ENCODE data around the gene ANKS1B. TPM values are rescaled to one million over a fixed set of nuclear protein-coding genes. Genes with fewer than 3 reads are reported as not detected.

The ANKS1B gene
- total RNA-seq, 1 experiment from 2014 or later: 0.54 TPM

DNA sequence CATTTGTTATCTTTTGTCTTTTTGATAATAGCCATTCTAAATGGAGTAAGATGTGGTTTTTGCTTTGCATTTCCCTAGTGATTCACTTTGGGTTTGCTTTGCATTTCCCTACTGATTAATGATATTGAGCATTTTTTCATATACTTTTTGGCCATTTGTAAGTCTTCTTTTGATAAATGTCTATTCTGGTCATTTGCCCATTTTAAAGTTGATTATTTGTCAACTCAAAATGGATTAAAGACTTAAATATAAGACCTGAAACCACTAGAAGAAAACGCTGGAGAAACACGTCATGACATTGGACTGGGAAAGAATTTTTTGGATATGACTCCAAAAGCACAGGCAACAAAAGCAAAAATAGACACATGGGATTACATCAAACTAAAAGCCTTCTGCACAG, 1191.6 kb downstream of the ANKS1B start:
- ChIA-PET CTCF (no interaction called here), RAD21 (ENCODE audit: low non-redundant PET in 1 of 2, low total read pairs in 2 of 2, uncharacterized antibody in 2 of 2, unreplicated experiment in 2 of 2) (no interaction called here), POLR2A (no interaction called here)
- no peak overlapping the region for H3K4me3 ChIP-seq (replicated peaks in 1 of 2; ENCODE audit: low read depth in 1 of 2, low read length in 2 of 2)
- no peaks in the 10 kb centered on the region for H3K79me2 ChIP-seq (ENCODE audit: insufficient read depth, low read length)
- no peaks in the 10 kb centered on the region for H4K20me1 ChIP-seq (ENCODE audit: insufficient read depth)
- no TSS peak for BruUV-seq (replicated peaks)
- TF ChIP-seq CBX3 (IDR thresholded peaks at IDR 0.05; ENCODE audit: low read depth): no peak
- no peak for TF ChIP-seq SP1 (IDR thresholded peaks at IDR 0.05; ENCODE audit: low read depth)
- H3K9ac ChIP-seq (ENCODE audit: low read length): no peak overlapping the region
- DNase-seq (ENCODE audit: low read depth, low spot score): no peak
- H3K9me2 ChIP-seq (ENCODE audit: insufficient read depth): no peaks in the 10 kb centered on the region
- H3K4me2 ChIP-seq (ENCODE audit: low read length): no peak overlapping the region
- H3K27ac ChIP-seq (ENCODE audit: low read depth, low read length): no peak overlapping the region
- H3K9me3 ChIP-seq (ENCODE audit: control insufficient read depth in 1 of 2, insufficient read depth in 1 of 2, low read depth in 1 of 2, low read length in 2 of 2): no peaks in the 10 kb centered on the region
- H2AFZ ChIP-seq (ENCODE audit: low read depth, low read length, poor library complexity, severe bottlenecking): no peak overlapping the region
- intact Hi-C loops (cut with micrococcal nuclease): no loop called here
- H3K36me3 ChIP-seq (ENCODE audit: control insufficient read depth in 1 of 2, insufficient read depth in 2 of 2, low read length in 2 of 2): no peaks in the 10 kb centered on the region
- H3K4me1 ChIP-seq (ENCODE audit: control insufficient read depth in 1 of 2, insufficient read depth in 2 of 2, low read length in 2 of 2): no peaks in the 10 kb centered on the region
- no peak for ATAC-seq
- H3K27me3 ChIP-seq (ENCODE audit: insufficient read depth, low read length): peaks cover 61% of the 10 kb centered on the region

DNA sequence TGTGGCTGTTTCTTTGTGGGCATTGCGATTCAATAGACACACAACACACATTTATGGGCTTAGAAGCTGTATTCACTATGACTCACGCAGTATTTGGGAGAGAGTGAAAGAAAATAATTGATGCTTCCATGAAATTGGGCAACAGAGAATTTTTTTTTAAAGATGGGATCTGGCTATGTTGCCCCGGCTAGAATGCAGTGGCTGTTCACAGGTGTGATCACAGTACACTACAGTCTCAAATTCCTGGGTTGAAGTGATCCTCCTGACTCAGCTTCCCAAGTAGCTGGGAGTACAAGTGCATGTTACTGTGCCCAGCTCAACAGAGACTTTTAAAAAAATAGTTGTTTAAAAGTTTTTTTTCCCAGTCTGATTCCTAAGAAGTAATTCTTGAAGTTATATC, 1193.3 kb downstream of the ANKS1B start:
- CTCF ChIA-PET: no interaction called here
- intact Hi-C loops (cut with micrococcal nuclease): no loop called here
- Histone ChIP-seq H3K36me3 (ENCODE audit: control insufficient read depth in 1 of 2, insufficient read depth in 2 of 2, low read length in 2 of 2) (no peaks in the 10 kb centered on the region), H2AFZ (ENCODE audit: low read depth, low read length, poor library complexity, severe bottlenecking) (no peak overlapping the region), H3K9me3 (ENCODE audit: control insufficient read depth in 1 of 2, insufficient read depth in 1 of 2, low read depth in 1 of 2, low read length in 2 of 2) (no peaks in the 10 kb centered on the region), H4K20me1 (ENCODE audit: insufficient read depth) (no peaks in the 10 kb centered on the region), H3K27me3 (ENCODE audit: insufficient read depth, low read length) (peaks cover 57% of the 10 kb centered on the region), H3K4me1 (ENCODE audit: control insufficient read depth in 1 of 2, insufficient read depth in 2 of 2, low read length in 2 of 2) (no peaks in the 10 kb centered on the region), H3K4me3 (replicated peaks in 1 of 2; ENCODE audit: low read depth in 1 of 2, low read length in 2 of 2) (no peak overlapping the region), H3K9me2 (ENCODE audit: insufficient read depth) (no peaks in the 10 kb centered on the region), H3K79me2 (ENCODE audit: insufficient read depth, low read length) (no peaks in the 10 kb centered on the region), H3K4me2 (ENCODE audit: low read length) (no peak overlapping the region), H3K9ac (ENCODE audit: low read length) (no peak overlapping the region), H3K27ac (ENCODE audit: low read depth, low read length) (no peak overlapping the region)
- POLR2A ChIA-PET: no interaction called here
- TF ChIP-seq EGR1 (IDR thresholded peaks at IDR 0.05; ENCODE audit: low read depth): no peak
- TF ChIP-seq, protein P1, sequence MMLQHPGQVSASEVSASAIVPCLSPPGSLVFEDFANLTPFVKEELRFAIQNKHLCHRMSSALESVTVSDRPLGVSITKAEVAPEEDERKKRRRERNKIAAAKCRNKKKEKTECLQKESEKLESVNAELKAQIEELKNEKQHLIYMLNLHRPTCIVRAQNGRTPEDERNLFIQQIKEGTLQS (IDR thresholded peaks at IDR 0.05): no peak
- TF ChIP-seq CBX3 (IDR thresholded peaks at IDR 0.05; ENCODE audit: low read depth): no peak
- no peak for TF ChIP-seq SRF (IDR thresholded peaks at IDR 0.05; ENCODE audit: low read depth)
- TF ChIP-seq, protein P2, sequence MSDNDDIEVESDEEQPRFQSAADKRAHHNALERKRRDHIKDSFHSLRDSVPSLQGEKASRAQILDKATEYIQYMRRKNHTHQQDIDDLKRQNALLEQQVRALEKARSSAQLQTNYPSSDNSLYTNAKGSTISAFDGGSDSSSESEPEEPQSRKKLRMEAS (IDR thresholded peaks at IDR 0.05): no peak
- TF ChIP-seq RAD21 (IDR thresholded peaks at IDR 0.05; ENCODE audit: low read depth): no peak
- TF ChIP-seq, protein P3, sequence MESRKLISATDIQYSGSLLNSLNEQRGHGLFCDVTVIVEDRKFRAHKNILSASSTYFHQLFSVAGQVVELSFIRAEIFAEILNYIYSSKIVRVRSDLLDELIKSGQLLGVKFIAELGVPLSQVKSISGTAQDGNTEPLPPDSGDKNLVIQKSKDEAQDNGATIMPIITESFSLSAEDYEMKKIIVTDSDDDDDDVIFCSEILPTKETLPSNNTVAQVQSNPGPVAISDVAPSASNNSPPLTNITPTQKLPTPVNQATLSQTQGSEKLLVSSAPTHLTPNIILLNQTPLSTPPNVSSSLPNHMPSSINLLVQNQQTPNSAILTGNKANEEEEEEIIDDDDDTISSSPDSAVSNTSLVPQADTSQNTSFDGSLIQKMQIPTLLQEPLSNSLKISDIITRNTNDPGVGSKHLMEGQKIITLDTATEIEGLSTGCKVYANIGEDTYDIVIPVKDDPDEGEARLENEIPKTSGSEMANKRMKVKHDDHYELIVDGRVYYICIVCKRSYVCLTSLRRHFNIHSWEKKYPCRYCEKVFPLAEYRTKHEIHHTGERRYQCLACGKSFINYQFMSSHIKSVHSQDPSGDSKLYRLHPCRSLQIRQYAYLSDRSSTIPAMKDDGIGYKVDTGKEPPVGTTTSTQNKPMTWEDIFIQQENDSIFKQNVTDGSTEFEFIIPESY (IDR thresholded peaks at IDR 0.05; ENCODE audit: extremely low read depth, insufficient replicate concordance, low read length): no peak
- TF ChIP-seq ZNF274 (IDR thresholded peaks at IDR 0.05; ENCODE audit: low read depth, low read length): no peak
- TF ChIP-seq POLR2A (IDR thresholded peaks at IDR 0.05; ENCODE audit: borderline replicate concordance, extremely low read depth, insufficient read depth, insufficient read length): no peak
- no peak for TF ChIP-seq ZFX (IDR thresholded peaks at IDR 0.05)
- no peak for TF ChIP-seq FOSL1 (IDR thresholded peaks at IDR 0.05; ENCODE audit: low read depth)
- no peak for TF ChIP-seq TCF7L2 (IDR thresholded peaks at IDR 0.05; ENCODE audit: borderline replicate concordance, extremely low read depth, insufficient read depth, insufficient read length)
- TF ChIP-seq EZH2phosphoT487 (IDR thresholded peaks at IDR 0.05; ENCODE audit: borderline replicate concordance): no peak
- TF ChIP-seq POLR2AphosphoS5 (IDR thresholded peaks at IDR 0.05; ENCODE audit: low read depth, low read length): no peak
- TF ChIP-seq CEBPB (IDR thresholded peaks at IDR 0.05; ENCODE audit: low read depth): no peak
- no peak for TF ChIP-seq SIN3A (IDR thresholded peaks at IDR 0.05; ENCODE audit: low read depth)
- DNase-seq (ENCODE audit: low read depth, low spot score): no peak
- RAD21 ChIA-PET (ENCODE audit: low non-redundant PET in 1 of 2, low total read pairs in 2 of 2, uncharacterized antibody in 2 of 2, unreplicated experiment in 2 of 2): no interaction called here
- BruUV-seq (replicated peaks): no TSS peak
- no peak for ATAC-seq

Data from HCT116 (cell line).